ENCODE data around the gene SNX5. TPM values are rescaled to one million over a fixed set of nuclear protein-coding genes. Genes with fewer than 3 reads are reported as not detected.

The SNX5 gene
- total and polyA plus RNA-seq, 5 experiments from 2014 or later = 38.8 to 68.2 (median 56.9) TPM

DNA sequence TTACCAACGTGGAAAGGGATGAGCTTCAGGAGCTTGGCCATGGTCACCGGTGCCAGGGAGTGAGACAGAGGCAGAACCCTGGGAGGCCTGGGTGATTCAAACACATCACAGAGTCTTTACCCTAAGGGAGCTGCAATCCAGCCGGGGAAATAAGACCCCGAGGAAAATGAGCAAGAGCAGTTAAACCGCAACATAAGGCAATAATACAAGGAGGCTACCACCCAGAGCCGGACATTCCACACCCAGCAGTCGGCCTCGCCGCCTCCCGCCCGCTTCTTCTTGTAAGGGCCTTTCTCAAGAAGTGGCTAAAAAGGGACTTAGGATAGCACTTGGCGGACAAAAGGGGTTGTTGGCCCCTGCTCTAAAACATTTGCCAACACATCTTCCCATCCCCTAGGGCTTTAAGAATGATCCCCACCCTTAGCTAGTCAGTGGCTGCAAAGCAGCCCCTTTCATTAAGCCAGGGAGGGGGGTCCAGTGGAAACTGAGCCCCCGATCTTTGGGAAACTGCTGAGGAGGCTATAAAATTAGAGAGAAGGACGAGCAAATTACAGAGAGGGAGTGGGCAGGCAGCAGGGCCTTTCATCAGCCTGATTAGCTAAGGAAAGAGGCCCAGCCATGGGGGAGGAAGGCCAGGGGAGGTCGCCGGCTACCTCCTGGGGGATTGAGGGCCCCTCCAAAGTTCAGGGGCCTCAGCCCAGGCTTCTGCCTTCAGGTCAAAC is 34.3 kb downstream of the SNX5 start:
- H3K27ac Mint-ChIP-seq = peak overlapping the region in 1 of 10 donors; percentile 28
- H3K36me3 Mint-ChIP-seq = peaks cover 0 to 4% (median 0%) of the 10 kb centered on the region in 3 donors
- H3K4me3 Mint-ChIP-seq = no peak overlapping the region
- H3K27me3 Mint-ChIP-seq = peaks cover 0 to 10% (median 4%) of the 10 kb centered on the region in 5 donors
- no peaks in the 10 kb centered on the region for H3K9me3 Mint-ChIP-seq
- POLR2A ChIA-PET = no interaction called here
- peaks cover 0 to 10% (median 3%) of the 10 kb centered on the region in 4 donors for H3K4me1 Mint-ChIP-seq
- DNase-seq (no peak), ATAC-seq (no peak)

DNA sequence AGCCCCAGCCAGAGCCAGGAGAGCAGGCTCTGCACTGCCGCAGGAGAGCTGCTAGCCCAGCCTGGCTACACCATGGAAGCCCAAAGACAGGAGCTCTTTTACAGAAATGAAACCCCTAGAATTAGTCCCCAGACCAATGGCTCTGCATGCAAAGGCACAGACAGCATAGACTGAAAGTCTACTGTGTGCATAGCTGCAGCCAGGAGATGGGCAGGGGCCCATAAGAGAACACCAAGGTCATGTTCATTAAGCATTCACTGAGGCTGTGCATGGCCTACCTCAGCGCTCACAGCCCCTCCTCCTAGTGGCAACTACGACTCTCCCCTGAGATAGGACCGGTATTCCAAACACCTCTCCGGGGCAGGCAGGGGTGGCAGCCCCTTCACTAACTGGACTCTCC is 34.9 kb downstream of the SNX5 start:
- peaks cover 0 to 4% (median 0%) of the 10 kb centered on the region in 3 donors for H3K36me3 Mint-ChIP-seq
- peak overlapping the region in 1 of 10 donors; percentile 28 for H3K27ac Mint-ChIP-seq
- no peaks in the 10 kb centered on the region for H3K9me3 Mint-ChIP-seq
- H3K4me3 Mint-ChIP-seq = no peak overlapping the region
- DNase-seq (no peak), ATAC-seq (no peak)
- H3K4me1 Mint-ChIP-seq = peaks cover 0 to 4% (median 0%) of the 10 kb centered on the region in 4 donors
- H3K27me3 Mint-ChIP-seq = peaks cover 0 to 10% (median 4%) of the 10 kb centered on the region in 5 donors
- POLR2A ChIA-PET = no interaction called here

GRCh38 chr20:17933121-17933520 is 35.5 kb downstream of the SNX5 start:
- Mint-ChIP-seq H3K9me3 (no peaks in the 10 kb centered on the region), H3K4me3 (no peak overlapping the region), H3K36me3 (peaks cover 0 to 4% (median 0%) of the 10 kb centered on the region in 3 donors), H3K4me1 (peaks cover 0 to under 1% (median 0%) of the 10 kb centered on the region in 4 donors), H3K27ac (no peak overlapping the region), H3K27me3 (peaks cover 0 to 14% (median 8%) of the 10 kb centered on the region in 5 donors)
- POLR2A ChIA-PET = no interaction called here
- ATAC-seq (no peak), DNase-seq (no peak)

DNA sequence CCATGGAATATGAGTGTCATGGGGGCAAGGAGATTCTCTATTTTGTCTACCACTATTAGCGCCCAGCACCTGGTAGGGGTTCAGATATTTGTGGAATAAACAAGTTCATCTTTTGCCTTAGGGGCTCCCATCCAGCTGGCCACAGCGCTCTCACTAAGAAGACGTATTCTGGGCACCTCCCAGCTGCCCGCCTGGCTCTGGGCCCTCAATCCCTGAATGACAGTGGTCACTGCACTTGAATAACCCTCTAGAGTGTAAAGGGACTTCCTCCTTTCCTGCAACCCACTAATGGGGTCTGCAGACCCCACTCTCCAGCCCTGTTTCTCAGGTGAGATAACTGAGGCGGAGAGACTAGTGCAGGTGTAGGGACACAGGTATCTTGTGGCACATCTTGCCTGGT is 36.2 kb downstream of the SNX5 start:
- H3K9me3 Mint-ChIP-seq = no peaks in the 10 kb centered on the region
- H3K27ac Mint-ChIP-seq = peak overlapping the region in 1 of 10 donors; percentile 49
- no peaks in the 10 kb centered on the region for H3K4me1 Mint-ChIP-seq
- no peak for ATAC-seq
- H3K27me3 Mint-ChIP-seq = peaks cover 0 to 17% (median 8%) of the 10 kb centered on the region in 5 donors
- peaks cover 0 to 4% (median 0%) of the 10 kb centered on the region in 3 donors for H3K36me3 Mint-ChIP-seq
- DNase-seq = no peak
- POLR2A ChIA-PET = no interaction called here
- H3K4me3 Mint-ChIP-seq = no peak overlapping the region

- ATAC-seq (no peak), DNase-seq (no peak)
- Mint-ChIP-seq H3K9me3 (no peaks in the 10 kb centered on the region), H3K4me1 (no peaks in the 10 kb centered on the region), H3K36me3 (peaks cover 0 to 4% (median 0%) of the 10 kb centered on the region in 3 donors), H3K27ac (no peak overlapping the region), H3K27me3 (peaks cover 0 to 17% (median 8%) of the 10 kb centered on the region in 5 donors), H3K4me3 (no peak overlapping the region)
- POLR2A ChIA-PET = interaction anchor here (0.6 kb wide), 1 partner anchor 435 kb away, joined by 3 read pairs; no protein-coding TSS in a partner anchor
These were observed 37.1 kb downstream of the SNX5 start for GRCh38 chr20:17931513-17931912.

- no peak for DNase-seq
- Mint-ChIP-seq H3K27ac (no peak overlapping the region), H3K4me1 (no peaks in the 10 kb centered on the region), H3K9me3 (no peaks in the 10 kb centered on the region), H3K36me3 (peaks cover 0 to 4% (median 0%) of the 10 kb centered on the region in 3 donors), H3K27me3 (peaks cover 3 to 30% (median 12%) of the 10 kb centered on the region in 5 donors), H3K4me3 (no peak overlapping the region)
- POLR2A ChIA-PET = no interaction called here
- no peak for ATAC-seq
These were observed 39.8 kb downstream of the SNX5 start for GRCh38 chr20:17928633-17929311.

- H3K4me3 Mint-ChIP-seq = no peak overlapping the region
- H3K27ac Mint-ChIP-seq = no peak overlapping the region
- ATAC-seq (no peak), DNase-seq (no peak)
- H3K9me3 Mint-ChIP-seq = no peaks in the 10 kb centered on the region
- H3K27me3 Mint-ChIP-seq = peaks cover 3 to 36% (median 15%) of the 10 kb centered on the region in 5 donors
- POLR2A ChIA-PET = no interaction called here
- H3K4me1 Mint-ChIP-seq = no peaks in the 10 kb centered on the region
- peaks cover 0 to 4% (median 0%) of the 10 kb centered on the region in 3 donors for H3K36me3 Mint-ChIP-seq
These were observed 40.4 kb downstream of the SNX5 start for GRCh38 chr20:17928211-17928611.

- Mint-ChIP-seq H3K36me3 (no peaks in the 10 kb centered on the region), H3K27ac (no peak overlapping the region), H3K27me3 (peaks cover 3 to 28% (median 10%) of the 10 kb centered on the region in 5 donors), H3K4me1 (no peaks in the 10 kb centered on the region), H3K4me3 (no peak overlapping the region), H3K9me3 (no peaks in the 10 kb centered on the region)
- no peak for DNase-seq
- POLR2A ChIA-PET = no interaction called here
- ATAC-seq = no peak
These were observed 42.7 kb downstream of the SNX5 start for GRCh38 chr20:17925940-17926300.

DNA sequence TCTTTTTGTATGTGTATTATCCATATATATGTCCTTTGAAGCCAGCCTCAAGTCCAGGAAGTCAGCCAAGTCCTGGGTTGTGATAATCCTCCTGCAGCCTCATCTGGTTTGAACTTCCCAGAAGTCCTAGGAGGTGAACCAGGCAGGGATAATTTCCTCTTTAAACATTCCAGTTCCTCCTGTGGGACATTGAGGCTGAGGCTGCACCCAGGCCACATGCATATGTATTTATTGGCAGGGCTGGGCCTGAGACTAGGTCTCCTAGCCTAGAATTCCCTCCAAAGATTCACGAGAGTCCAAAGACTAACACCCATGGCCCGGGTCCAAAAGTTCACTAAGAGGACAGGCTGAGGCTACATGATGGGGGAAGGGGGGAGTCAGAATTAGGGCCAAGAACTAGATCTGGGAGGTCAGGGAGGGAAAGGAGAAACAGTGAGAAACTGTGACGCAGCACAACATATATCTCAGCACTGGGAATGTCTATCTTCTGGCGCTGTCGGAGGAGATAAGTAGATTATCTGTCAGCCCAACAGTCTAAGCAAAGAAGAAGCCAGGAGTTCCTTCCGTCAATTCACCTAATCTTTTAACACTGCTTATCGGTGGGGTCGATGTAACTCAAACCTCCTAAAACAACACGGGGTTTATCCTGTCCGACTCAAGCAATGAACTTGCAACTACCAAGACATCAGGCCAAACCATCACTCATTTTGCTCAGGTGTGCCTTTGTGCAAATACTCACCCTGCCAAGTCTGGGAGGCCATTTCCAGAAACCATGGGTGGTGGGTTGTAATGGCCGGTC is 43.3 kb downstream of the SNX5 start:
- POLR2A ChIA-PET = no interaction called here
- Mint-ChIP-seq H3K27ac (no peak overlapping the region), H3K4me1 (no peaks in the 10 kb centered on the region), H3K36me3 (no peaks in the 10 kb centered on the region), H3K27me3 (peaks cover 3 to 28% (median 10%) of the 10 kb centered on the region in 5 donors), H3K9me3 (no peaks in the 10 kb centered on the region), H3K4me3 (no peak overlapping the region)
- DNase-seq (no peak), ATAC-seq (no peak)

DNA sequence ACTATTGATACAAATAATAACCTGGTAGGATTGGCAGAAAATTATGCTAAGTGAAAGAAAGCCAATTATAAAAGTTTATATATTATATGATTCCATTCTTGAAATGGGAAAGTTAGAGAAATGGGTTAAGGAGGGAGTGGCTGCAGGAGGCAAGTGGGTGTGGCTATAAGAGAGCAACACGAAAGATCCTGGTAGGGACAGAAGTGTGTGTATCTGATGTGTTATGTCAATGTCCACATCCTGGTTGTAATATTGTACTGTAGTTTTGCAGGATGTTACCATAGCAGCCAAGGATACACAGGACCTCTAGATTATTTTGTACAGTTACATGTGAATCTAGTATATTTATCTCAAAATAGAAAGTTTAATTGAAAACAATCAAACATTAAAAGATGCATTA is 46.8 kb downstream of the SNX5 start:
- Mint-ChIP-seq H3K9me3 (no peaks in the 10 kb centered on the region), H3K36me3 (no peaks in the 10 kb centered on the region), H3K4me3 (no peak overlapping the region), H3K27ac (no peak overlapping the region), H3K27me3 (peaks cover 1 to 27% (median 7%) of the 10 kb centered on the region in 5 donors), H3K4me1 (no peaks in the 10 kb centered on the region)
- POLR2A ChIA-PET = no interaction called here
- DNase-seq (no peak), ATAC-seq (no peak)

DNA sequence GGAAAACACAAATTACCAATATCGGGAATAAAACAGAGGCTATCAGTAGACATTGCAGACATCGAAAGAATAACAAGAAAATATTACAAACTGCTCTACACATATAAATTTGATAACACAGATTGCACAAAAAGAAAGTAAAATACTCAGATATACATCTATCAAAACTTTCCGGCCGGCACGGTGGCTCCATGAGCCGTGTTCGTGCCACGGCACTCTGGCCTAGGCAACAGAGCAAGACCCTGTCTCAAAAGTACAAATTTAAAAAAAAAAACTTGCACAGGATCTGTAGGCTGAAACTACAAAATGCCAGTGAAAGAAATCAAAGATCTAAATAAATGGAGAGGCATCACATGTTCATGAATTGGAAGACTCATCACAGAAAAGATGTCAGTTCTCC is 49.4 kb downstream of the SNX5 start:
- no peak for ATAC-seq
- POLR2A ChIA-PET = no interaction called here
- Mint-ChIP-seq H3K27me3 (peaks cover 1 to 12% (median 8%) of the 10 kb centered on the region in 5 donors), H3K4me3 (no peak overlapping the region), H3K27ac (peak overlapping the region in 1 of 10 donors; percentile 70), H3K36me3 (no peaks in the 10 kb centered on the region), H3K9me3 (no peaks in the 10 kb centered on the region), H3K4me1 (peaks cover 0 to 3% (median 0%) of the 10 kb centered on the region in 4 donors)
- no peak for DNase-seq

- peaks cover 0 to 3% (median 0%) of the 10 kb centered on the region in 4 donors for H3K4me1 Mint-ChIP-seq
- peaks cover 1 to 18% (median 10%) of the 10 kb centered on the region in 5 donors for H3K27me3 Mint-ChIP-seq
- POLR2A ChIA-PET = no interaction called here
- H3K27ac Mint-ChIP-seq = no peak overlapping the region
- H3K4me3 Mint-ChIP-seq = no peak overlapping the region
- H3K9me3 Mint-ChIP-seq = no peaks in the 10 kb centered on the region
- no peaks in the 10 kb centered on the region for H3K36me3 Mint-ChIP-seq
- ATAC-seq = no peak
- no peak for DNase-seq
These were observed 50.6 kb downstream of the SNX5 start for GRCh38 chr20:17917832-17918618.
